Measurements from ENCODE around the gene BMPR1A. TPM values are rescaled to one million over a fixed set of nuclear protein-coding genes. Genes with fewer than 3 reads are reported as not detected.
"Not testable (repeated sequence)": the region's sequence is repeated elsewhere in the genome, so short reads cannot be mapped to it uniquely, and the experiment has no call there.

Gene BMPR1A
- total RNA-seq, 1 donor from 2014 or later, result 58.5 TPM

- DNase-seq, result no peak
Measured at GRCh38 chr10:86888585-86889381, 132.4 kb downstream of the BMPR1A start.

DNA sequence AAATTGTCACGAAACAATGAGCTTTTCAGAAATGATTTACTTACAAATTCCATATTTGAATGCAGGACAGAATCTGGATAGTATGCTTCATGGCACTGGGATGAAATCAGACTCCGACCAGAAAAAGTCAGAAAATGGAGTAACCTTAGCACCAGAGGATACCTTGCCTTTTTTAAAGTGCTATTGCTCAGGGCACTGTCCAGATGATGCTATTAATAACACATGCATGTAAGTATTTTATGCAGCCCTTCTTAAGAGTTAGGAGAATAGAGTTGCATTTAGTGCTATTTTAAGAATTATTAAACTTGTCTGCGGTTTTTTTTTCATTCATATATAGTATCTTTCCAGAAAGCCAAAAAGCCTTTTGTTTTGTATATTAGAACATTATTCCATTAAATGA is 133.6 kb downstream of the BMPR1A start:
- DNase-seq, result no peak

- DNase-seq, result no peak
Measured at GRCh38 chr10:86898511-86898910, 142.1 kb downstream of the BMPR1A start.

DNA sequence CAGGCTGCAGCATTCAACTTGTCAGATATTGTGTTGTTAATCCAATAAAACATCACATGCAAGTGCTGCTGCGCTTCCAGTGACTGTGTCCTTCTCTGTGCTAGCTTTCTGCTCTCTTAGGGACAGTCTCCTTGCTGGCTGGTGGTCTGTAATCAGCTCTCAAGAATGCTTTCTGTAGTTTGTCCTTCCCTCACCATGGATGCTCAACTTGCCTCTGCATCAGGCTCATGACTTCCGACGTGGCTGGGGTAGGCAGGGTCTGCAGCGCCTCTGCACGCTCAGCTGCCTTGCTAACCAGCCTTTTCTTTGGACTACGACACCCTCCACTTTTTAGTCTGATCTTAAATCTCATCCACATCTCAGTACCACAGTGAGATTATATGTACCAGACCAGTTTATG is 142.7 kb downstream of the BMPR1A start:
- DNase-seq, result no peak

DNA sequence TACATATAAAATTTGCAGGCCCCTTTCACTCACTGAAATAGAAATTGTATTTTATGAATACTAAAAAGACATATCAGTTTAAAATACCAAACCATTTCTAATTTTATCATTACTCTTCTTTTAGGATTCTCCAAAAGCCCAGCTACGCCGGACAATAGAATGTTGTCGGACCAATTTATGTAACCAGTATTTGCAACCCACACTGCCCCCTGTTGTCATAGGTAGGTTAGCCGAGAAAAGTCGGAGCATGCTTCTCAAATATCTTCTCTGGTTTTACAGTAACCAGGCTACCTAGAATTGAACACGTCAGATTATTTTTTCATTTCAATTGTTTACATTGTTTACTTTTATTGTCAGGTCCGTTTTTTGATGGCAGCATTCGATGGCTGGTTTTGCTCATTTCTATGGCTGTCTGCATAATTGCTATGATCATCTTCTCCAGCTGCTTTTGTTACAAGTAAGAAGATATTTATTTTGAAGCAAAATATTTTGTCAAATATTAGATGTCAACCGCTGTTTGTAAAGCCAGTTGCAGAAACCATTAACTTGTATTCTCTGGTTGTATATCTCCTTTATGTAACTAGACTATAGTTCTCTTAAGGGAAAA is 143.4 kb downstream of the BMPR1A start:
- DNase-seq, result peak; percentile 42

DNA sequence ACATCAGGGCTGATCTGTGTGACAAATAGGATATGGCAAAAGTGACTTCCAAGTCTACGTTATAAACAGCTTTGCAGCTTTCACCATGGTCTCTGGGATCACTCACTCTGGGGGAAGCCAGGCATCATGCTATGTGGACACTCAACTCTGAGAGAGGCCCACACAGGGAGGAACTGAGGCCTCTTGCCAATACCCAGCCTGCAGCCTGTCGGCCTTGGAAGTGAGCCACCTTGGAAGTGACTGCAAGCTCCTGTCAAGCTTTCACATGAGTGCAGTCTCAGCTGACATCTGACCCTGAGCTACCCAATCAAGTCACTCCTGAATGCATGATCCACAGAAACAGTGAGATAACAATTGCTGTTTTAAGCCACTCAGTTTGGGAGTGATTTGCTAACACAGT is 144.5 kb downstream of the BMPR1A start:
- no peak for DNase-seq

DNA sequence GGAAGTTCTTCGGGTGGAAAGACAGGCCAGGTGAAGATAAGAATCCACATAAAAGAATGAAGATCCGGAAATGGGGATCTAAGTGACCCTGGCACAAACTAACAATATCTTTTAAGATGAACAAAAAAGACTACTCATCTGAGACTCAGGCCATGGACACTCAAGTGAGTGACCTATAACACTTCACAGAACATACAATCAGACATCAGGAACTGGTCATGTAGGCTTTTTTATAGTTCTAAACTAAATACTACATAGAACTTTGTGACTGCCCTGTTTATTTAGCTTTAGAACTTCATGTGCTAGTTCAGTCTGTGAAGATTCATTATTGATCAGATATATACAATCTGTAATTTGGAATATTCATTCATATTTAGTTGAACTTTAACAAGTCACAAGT is 148.2 kb downstream of the BMPR1A start:
- DNase-seq, result no peak

DNA sequence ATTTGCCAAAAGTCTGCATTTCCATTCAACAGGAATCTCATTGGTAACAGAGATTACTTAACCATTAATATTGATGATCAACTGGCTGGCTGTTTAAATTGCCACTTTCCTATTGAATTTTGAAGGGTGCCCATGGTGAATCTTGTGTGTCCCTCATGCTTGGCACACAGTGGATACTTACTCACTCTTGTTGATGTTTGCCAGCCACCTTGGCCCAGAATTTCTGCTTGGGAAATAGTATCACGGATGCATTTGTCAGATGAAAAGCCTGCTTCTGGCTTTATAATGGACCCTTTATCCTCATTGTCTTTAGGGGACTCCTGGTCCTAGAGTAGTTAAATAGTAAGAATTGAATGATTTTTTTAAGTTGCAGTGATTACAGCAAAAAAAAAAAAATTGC is 149.0 kb downstream of the BMPR1A start:
- no peak for DNase-seq

- no peak for DNase-seq
Measured at GRCh38 chr10:86914734-86915133, 158.3 kb downstream of the BMPR1A start.

DNA sequence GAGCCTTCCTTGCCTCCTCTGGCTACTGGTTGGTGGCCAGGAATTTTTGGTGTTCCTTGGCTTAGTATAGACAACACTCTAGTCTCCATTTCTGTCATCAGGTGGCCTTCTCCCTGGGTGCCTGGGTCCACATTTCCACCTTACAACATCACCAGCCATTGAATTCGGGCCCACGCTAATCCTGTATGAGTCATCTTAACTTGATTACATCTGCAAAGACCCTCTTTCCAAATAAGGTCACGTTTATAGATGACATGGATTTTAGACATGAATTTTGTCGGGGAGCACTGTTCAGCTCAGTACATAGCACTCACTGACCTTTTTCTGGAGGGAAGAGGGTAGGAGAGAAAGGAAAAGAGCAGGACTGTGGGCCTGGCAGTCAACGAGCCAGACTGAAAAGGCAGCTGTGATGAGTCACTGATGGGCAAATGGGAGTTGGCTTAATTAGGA is 161.6 kb downstream of the BMPR1A start:
- DNase-seq, result no peak

- no peak for DNase-seq
Measured at GRCh38 chr10:86922553-86922961, 166.1 kb downstream of the BMPR1A start.

DNA sequence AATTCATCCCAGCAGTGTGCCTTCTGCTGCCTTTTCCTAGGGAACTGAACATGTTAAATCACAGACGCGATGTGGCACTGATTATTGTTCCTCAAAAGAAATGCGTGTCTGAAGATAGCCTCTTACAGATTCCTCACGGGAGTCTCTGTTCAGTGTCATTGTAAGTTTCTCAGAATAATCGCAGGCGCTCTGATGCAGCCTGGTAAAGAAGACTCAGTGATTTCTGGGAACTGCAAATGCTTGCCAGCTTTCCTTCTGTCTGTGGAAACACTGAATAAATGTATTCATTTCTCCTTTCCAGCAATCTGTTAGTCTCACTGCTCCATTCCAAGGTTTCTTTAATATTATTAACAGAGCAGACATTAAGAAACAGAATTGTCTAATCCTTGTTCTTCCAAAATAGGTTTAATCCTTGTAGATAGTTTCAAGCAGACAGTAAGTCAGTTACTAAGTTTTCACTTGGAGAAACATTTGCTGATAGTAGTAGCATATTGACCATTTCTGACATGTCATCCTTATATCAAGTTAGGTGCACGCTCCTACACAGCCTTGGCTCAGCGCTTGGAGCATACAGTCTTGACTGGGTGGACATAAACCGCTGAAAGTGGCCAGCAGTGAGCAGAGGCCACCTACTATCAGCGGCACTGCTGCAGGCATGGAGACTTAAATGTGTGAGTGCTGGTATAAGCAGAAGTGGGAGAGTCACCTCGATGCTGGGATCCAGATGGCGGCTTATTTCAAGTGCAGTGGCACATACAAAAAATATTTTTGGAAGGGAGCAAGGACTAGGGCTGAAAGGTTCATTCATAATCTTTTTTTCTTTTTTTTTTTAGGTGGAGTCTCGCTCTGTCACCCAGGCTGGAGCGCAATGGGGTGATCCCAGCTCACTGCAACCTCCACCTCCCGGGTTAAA is 173.3 kb downstream of the BMPR1A start:
- no peak for DNase-seq

DNA sequence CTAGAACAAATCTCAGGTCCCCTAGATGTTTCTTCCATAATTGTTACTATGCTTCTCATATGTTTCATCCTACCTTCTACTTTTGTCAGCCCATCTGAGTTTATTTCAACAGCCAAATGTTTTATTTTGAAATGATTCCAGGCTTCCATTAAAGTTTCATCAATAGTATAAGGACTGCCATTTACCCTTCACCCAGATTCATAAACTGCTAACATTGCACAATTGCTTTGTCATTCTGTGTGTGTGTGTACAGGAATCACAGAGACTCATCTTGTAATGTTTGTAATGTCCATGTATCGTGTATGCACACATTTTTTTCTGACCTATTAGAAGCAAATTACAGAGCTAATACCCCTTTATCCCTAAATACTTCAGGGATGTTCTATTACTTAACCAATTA is 175.5 kb downstream of the BMPR1A start:
- DNase-seq, result no peak

- DNase-seq, result no peak
Measured at GRCh38 chr10:86932674-86933073, 176.3 kb downstream of the BMPR1A start.

- DNase-seq, result not testable (repeated sequence)
Measured at GRCh38 chr10:86934162-86934711, 177.8 kb downstream of the BMPR1A start.

DNA sequence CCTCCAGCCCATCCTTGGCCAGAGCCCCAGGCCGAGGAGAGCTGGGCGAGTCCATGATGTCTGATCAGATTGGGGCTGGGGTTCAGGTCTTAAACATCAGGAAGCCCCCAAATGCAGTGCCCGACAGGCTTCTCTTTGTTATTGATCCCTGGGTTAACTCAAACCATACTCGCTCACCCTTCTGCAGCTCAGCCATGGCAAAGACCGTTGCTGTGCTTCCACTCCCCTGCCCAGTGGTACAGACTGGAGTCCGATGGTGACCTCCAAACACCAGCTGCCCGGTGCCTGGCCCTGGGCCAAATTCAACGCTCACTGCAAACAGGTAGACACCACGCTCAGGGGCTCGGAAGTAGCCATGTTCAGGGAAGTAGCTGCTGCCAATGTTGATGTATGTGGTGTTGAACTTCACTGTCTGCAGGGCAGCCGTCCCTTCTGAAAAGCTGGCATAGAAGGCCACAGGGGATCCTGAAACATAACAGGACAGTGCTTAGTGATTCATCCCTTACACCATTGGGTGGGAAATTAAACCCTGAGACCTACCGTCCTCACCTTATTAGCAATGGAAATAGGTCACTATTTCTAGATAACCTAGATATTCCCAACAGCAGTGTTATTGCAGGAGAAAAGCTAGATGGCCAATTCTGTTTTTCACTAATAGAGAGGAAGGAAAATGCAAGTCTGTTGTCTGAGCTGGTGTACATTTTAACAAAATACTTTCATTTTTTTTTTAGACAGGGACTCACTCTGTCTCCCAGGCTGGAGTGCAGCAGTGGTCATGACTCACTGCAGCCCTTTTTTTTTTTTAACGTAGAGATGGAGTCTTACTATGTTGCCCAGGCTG is 180.5 kb downstream of the BMPR1A start:
- no peak for DNase-seq

- no peak for DNase-seq
Measured at GRCh38 chr10:86937502-86938154, 181.2 kb downstream of the BMPR1A start.

- DNase-seq, result no peak
Measured at GRCh38 chr10:86938260-86938659, 181.8 kb downstream of the BMPR1A start.

- not testable (repeated sequence) for DNase-seq
Measured at GRCh38 chr10:86940076-86940475, 183.7 kb downstream of the BMPR1A start.

GRCh38 chr10:86940677-86941076 is 184.3 kb downstream of the BMPR1A start:
- DNase-seq, result no peak

DNA sequence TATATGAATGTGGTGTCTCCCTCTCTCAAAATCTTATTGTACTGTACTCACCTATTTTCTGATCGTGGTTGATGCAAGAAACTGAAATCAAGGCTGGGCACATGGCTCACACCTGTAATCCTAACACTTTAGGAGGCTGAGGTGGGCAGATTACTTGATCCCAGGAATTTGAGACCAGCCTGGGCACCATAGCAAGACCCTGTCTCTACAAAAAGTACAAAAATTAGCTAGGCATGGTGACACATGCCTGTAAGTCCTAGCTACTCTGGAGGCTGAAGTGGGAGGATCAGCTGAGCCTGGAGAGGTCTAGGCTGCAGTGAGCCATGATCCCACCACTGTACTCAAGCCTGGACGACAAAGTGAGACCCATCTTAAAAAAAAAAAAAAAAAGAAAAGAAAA is 185.0 kb downstream of the BMPR1A start:
- DNase-seq, result no peak
